Central memory CD4-positive, alpha-beta T cell (primary cell): ENCODE measurements around the gene VWA8.
"Not testable (repeated sequence)": the region's sequence is repeated elsewhere in the genome, so short reads cannot be mapped to it uniquely, and the experiment has no call there.

ENCODE experiments used
- DNase-seq: peaks from one replicate; pipeline ENCODE4 v3.0.0; 2022

VWA8 gene

GRCh38 chr13:41848435-41849255 lies 112.3 kb downstream of the VWA8 start:
- DNase-seq, result no peak

GRCh38 chr13:41847216-41847615 lies 113.7 kb downstream of the VWA8 start:
- no peak for DNase-seq

- no peak for DNase-seq
Observed at GRCh38 chr13:41842036-41842620, 118.8 kb downstream of the VWA8 start.

- DNase-seq, result no peak
Observed at GRCh38 chr13:41837629-41838028, 123.3 kb downstream of the VWA8 start.

- DNase-seq, result no peak
Observed at GRCh38 chr13:41835871-41836270, 125.0 kb downstream of the VWA8 start.

GRCh38 chr13:41834697-41835096 lies 126.2 kb downstream of the VWA8 start:
- DNase-seq, result not testable (repeated sequence)

GRCh38 chr13:41833831-41834230 lies 127.1 kb downstream of the VWA8 start:
- no peak for DNase-seq

GRCh38 chr13:41833201-41833600 lies 127.7 kb downstream of the VWA8 start:
- DNase-seq, result no peak

GRCh38 chr13:41827507-41828213 lies 133.2 kb downstream of the VWA8 start:
- DNase-seq, result no peak

GRCh38 chr13:41825691-41826090 lies 135.2 kb downstream of the VWA8 start:
- no peak for DNase-seq

GRCh38 chr13:41823476-41823875 lies 137.4 kb downstream of the VWA8 start:
- no peak for DNase-seq

- DNase-seq, result no peak
Observed at GRCh38 chr13:41822560-41822959, 138.3 kb downstream of the VWA8 start.

- no peak for DNase-seq
Observed at GRCh38 chr13:41821238-41821594, 139.7 kb downstream of the VWA8 start.

- DNase-seq, result no peak
Observed at GRCh38 chr13:41820581-41821237, 140.2 kb downstream of the VWA8 start.

GRCh38 chr13:41816057-41816456 lies 144.9 kb downstream of the VWA8 start:
- DNase-seq, result no peak

GRCh38 chr13:41813426-41813825 lies 147.5 kb downstream of the VWA8 start:
- DNase-seq, result no peak

GRCh38 chr13:41812851-41813250 lies 148.1 kb downstream of the VWA8 start:
- no peak for DNase-seq

- DNase-seq, result no peak
Observed at GRCh38 chr13:41812237-41812636, 148.7 kb downstream of the VWA8 start.

GRCh38 chr13:41811588-41812021 lies 149.3 kb downstream of the VWA8 start:
- no peak for DNase-seq

GRCh38 chr13:41809962-41810361 lies 150.9 kb downstream of the VWA8 start:
- DNase-seq, result no peak

- DNase-seq, result not testable (repeated sequence)
Observed at GRCh38 chr13:41803445-41803735, 157.5 kb downstream of the VWA8 start.

GRCh38 chr13:41802684-41803444 lies 158.0 kb downstream of the VWA8 start:
- no peak for DNase-seq
